HL-60 (cell line): ENCODE results near the gene P2RX2.

Experiments used
- DNase-seq, 2 experiments: peaks; one replicate each; pipeline ENCODE4 v3.0.0-alpha.2; 2010 to 2020; ENCODE audit warnings: low read depth in 1 of 2, low spot score in 1 of 2
- H3K27ac ChIP-seq: fragments of 250-450 bp; sonication (Bioruptor Pico); replicated peaks from 2 replicates; pipeline ENCODE4 v1.5.1; 2020; ENCODE audit warnings: mild to moderate bottlenecking, moderate library complexity
- H3K27me3 ChIP-seq: fragments of 250-450 bp; sonication (Bioruptor Pico); 2 replicates; pipeline ENCODE4 v1.5.1; 2021; ENCODE audit warnings: mild to moderate bottlenecking, moderate library complexity; ENCODE audit not compliant: insufficient read depth, poor library complexity, severe bottlenecking
- H3K4me3 ChIP-seq: replicated peaks from 2 replicates; pipeline ENCODE4 v1.5.1; 2011; ENCODE audit warnings: mild to moderate bottlenecking, control low read depth, low read length; ENCODE audit not compliant: insufficient read depth
- CTCF ChIP-seq: IDR thresholded peaks from one replicate; pipeline ENCODE4 v1.5.1; 2011; ENCODE audit warnings: low read length, control low read depth, inconsistent platforms; ENCODE audit not compliant: insufficient read depth
- GABPA ChIP-seq: IDR thresholded peaks from 2 replicates; pipeline ENCODE4 v1.6.1; 2012; ENCODE audit warnings: low read depth
- POLR2AphosphoS5 ChIP-seq: IDR thresholded peaks from 2 replicates; pipeline ENCODE4 v1.6.1; 2012; ENCODE audit warnings: low read depth
- REST ChIP-seq: IDR thresholded peaks from 2 replicates; pipeline ENCODE4 v1.6.1; 2012; ENCODE audit warnings: low read depth; ENCODE audit not compliant: insufficient replicate concordance
- SPI1 ChIP-seq: IDR thresholded peaks from 2 replicates; pipeline ENCODE4 v1.6.1; 2012; ENCODE audit warnings: low read depth, mild to moderate bottlenecking, borderline replicate concordance

The P2RX2 gene

GRCh38 chr12:132583736-132584135 lies 34.8 kb upstream of the P2RX2 start:
- no peaks in the 10 kb centered on the region for H3K27me3 ChIP-seq
- H3K27ac ChIP-seq, result no peak overlapping the region
- H3K4me3 ChIP-seq, result no peak overlapping the region
- no peak for TF ChIP-seq REST
- no peak for TF ChIP-seq GABPA
- TF ChIP-seq CTCF, result no peak
- TF ChIP-seq POLR2AphosphoS5, result no peak
- TF ChIP-seq SPI1, result no peak
- no peak for DNase-seq

GRCh38 chr12:132584429-132584828 lies 34.1 kb upstream of the P2RX2 start:
- Histone ChIP-seq H3K27ac (no peak overlapping the region), H3K27me3 (peaks cover 4% of the 10 kb centered on the region)
- TF ChIP-seq REST, result no peak
- no peak for TF ChIP-seq POLR2AphosphoS5

GRCh38 chr12:132585177-132585576 lies 33.4 kb upstream of the P2RX2 start:
- Histone ChIP-seq H3K4me3 (no peak overlapping the region), H3K27me3 (peaks cover 11% of the 10 kb centered on the region), H3K27ac (no peak overlapping the region)
- no peak for DNase-seq
- TF ChIP-seq SPI1 (no peak), GABPA (no peak), CTCF (no peak), REST (no peak)

More at GRCh38 chr12:132584429-132584828, 34.1 kb upstream of the P2RX2 start:
- H3K4me3 ChIP-seq, result no peak overlapping the region
- no peak for DNase-seq

- no peak overlapping the region for H3K4me3 ChIP-seq
- peaks cover 18% of the 10 kb centered on the region for H3K27me3 ChIP-seq
- TF ChIP-seq REST, result no peak
- no peak for TF ChIP-seq CTCF
- no peak for TF ChIP-seq POLR2AphosphoS5
- no peak for TF ChIP-seq GABPA
- no peak for TF ChIP-seq SPI1
- no peak for DNase-seq
- no peak overlapping the region for H3K27ac ChIP-seq
Measured at GRCh38 chr12:132586929-132587328, 31.6 kb upstream of the P2RX2 start.
